OCI-LY7 (cell line): Measurements from ENCODE around the gene ESYT2. TPM values are rescaled to one million over a fixed set of nuclear protein-coding genes. Genes with fewer than 3 reads are reported as not detected.

Experiments used
- BruUV-seq: library from RNA; stranded (reverse); fragments of 400-500 nt; replicated peaks from 2 replicates; lab custom pipeline; 2021; lab: Mats Ljungman, UMichigan
- CTCF ChIA-PET: fragments of 300-600 bp; sonication (Branson Sonifier 250); formaldehyde crosslinking; loops from one replicate; lab custom pipeline; 2022; ENCODE audit warnings: antibody characterized with exemption; ENCODE audit not compliant: unreplicated experiment; lab: Charles Lee
- POLR2A ChIA-PET: fragments of 300-600 bp; sonication (Branson Sonifier 250); formaldehyde crosslinking; loops from one replicate; lab custom pipeline; 2022; ENCODE audit warnings: antibody characterized with exemption; lab: Charles Lee
- DNase-seq: peaks from one replicate; pipeline ENCODE4 v3.0.0-alpha.2; 2015; ENCODE audit warnings: low spot score
- H2AFZ ChIP-seq: fragments of 200-600 bp; sonication (generic), shearing (Covaris generic); 2 replicates; pipeline ENCODE4 v1.6.1; 2014; ENCODE audit warnings: mild to moderate bottlenecking, antibody characterized with exemption, low read length, moderate library complexity
- H3K27ac ChIP-seq: fragments of 200-600 bp; sonication (generic); 2 replicates; pipeline ENCODE4 v1.5.1; 2014; ENCODE audit warnings: mixed run types, low read depth, mild to moderate bottlenecking, moderate library complexity, low read length, inconsistent platforms; ENCODE audit not compliant: poor library complexity, severe bottlenecking
- H3K36me3 ChIP-seq: fragments of 200-600 bp; sonication (generic); 2 replicates; pipeline ENCODE4 v1.6.1; 2014; ENCODE audit warnings: mild to moderate bottlenecking, antibody characterized with exemption, low read length, moderate library complexity, mixed read lengths; ENCODE audit not compliant: insufficient read depth
- H3K4me1 ChIP-seq: fragments of 200-600 bp; sonication (generic); 2 replicates; pipeline ENCODE4 v1.5.1; 2014; ENCODE audit warnings: mild to moderate bottlenecking, low read length; ENCODE audit not compliant: insufficient read depth, poor library complexity, severe bottlenecking
- H3K4me2 ChIP-seq: fragments of 200-600 bp; sonication (generic); 2 replicates; pipeline ENCODE4 v1.6.1; 2014; ENCODE audit warnings: mild to moderate bottlenecking, low read length
- H3K4me3 ChIP-seq: fragments of 200-600 bp; sonication (generic); 2 replicates; pipeline ENCODE4 v1.5.1; 2014; ENCODE audit warnings: mild to moderate bottlenecking, low read depth, low read length; ENCODE audit not compliant: poor library complexity, severe bottlenecking
- H3K79me2 ChIP-seq: fragments of 200-600 bp; sonication (generic); 2 replicates; pipeline ENCODE4 v1.6.1; 2016; ENCODE audit warnings: low read depth, mild to moderate bottlenecking, low read length, moderate library complexity, mixed read lengths; ENCODE audit not compliant: insufficient read depth
- H3K9me2 ChIP-seq: fragments of 200-600 bp; sonication (generic); 2 replicates; pipeline ENCODE4 v1.6.1; 2016; ENCODE audit warnings: mild to moderate bottlenecking, low read length, mixed read lengths; ENCODE audit not compliant: insufficient read depth
- H3K9me3 ChIP-seq: fragments of 200-600 bp; sonication (generic); 2 replicates; pipeline ENCODE4 v1.6.1; 2014; ENCODE audit warnings: mild to moderate bottlenecking, mixed run types, low read length, mixed read lengths
- H4K20me1 ChIP-seq: fragments of 200-600 bp; sonication (generic); 2 replicates; pipeline ENCODE4 v1.6.1; 2014; ENCODE audit warnings: mild to moderate bottlenecking, antibody characterized with exemption, low read length, moderate library complexity, mixed read lengths; ENCODE audit not compliant: insufficient read depth
- EZH2phosphoT487 ChIP-seq: fragments of 200-600 bp; sonication (generic); IDR thresholded peaks from 2 replicates; pipeline ENCODE4 v1.6.1; 2018; ENCODE audit warnings: low read depth, borderline replicate concordance, mild to moderate bottlenecking, mixed run types, antibody characterized with exemption, low read length, moderate library complexity, mixed read lengths
- intact Hi-C: fragments of 100-400 bp; cut with micrococcal nuclease; formaldehyde crosslinking; loops from one replicate; pipeline ENCODE4 v1.10.0; 2022; ENCODE audit not compliant: unreplicated experiment
- total RNA-seq, 2 experiments: library from RNA; depleted of rRNA in 1 of 2; stranded (reverse); fragments of >200 nt in 1 of 2; shearing (Covaris generic) in 1 of 2; gene quantifications; 2 replicates each; pipeline ENCODE4 v1.2.3, GENCODE V29; 2014 to 2022
- TF ChIP-seq, protein P1 (sequence below): fragments of 200-600 bp; sonication (generic); conservative IDR thresholded peaks from 2 replicates; pipeline ENCODE4 v1.5.1; 2014; ENCODE audit warnings: mild to moderate bottlenecking, antibody characterized with exemption, low read length, moderate library complexity, mixed read lengths

Gene ESYT2
- total RNA-seq, 2 experiments from 2014 or later = 24.2 to 33.7 TPM

GRCh38 chr7:158706273-158706704 is 123.0 kb downstream of the ESYT2 start:
- H3K4me2 ChIP-seq = no peak overlapping the region
- H2AFZ ChIP-seq = no peak overlapping the region
- no peak overlapping the region for H3K4me3 ChIP-seq
- TF ChIP-seq, protein P1, sequence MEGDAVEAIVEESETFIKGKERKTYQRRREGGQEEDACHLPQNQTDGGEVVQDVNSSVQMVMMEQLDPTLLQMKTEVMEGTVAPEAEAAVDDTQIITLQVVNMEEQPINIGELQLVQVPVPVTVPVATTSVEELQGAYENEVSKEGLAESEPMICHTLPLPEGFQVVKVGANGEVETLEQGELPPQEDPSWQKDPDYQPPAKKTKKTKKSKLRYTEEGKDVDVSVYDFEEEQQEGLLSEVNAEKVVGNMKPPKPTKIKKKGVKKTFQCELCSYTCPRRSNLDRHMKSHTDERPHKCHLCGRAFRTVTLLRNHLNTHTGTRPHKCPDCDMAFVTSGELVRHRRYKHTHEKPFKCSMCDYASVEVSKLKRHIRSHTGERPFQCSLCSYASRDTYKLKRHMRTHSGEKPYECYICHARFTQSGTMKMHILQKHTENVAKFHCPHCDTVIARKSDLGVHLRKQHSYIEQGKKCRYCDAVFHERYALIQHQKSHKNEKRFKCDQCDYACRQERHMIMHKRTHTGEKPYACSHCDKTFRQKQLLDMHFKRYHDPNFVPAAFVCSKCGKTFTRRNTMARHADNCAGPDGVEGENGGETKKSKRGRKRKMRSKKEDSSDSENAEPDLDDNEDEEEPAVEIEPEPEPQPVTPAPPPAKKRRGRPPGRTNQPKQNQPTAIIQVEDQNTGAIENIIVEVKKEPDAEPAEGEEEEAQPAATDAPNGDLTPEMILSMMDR = no peak
- no peak for TF ChIP-seq EZH2phosphoT487
- ChIA-PET POLR2A (interaction anchor here (0.5 kb wide), 1 partner anchor 50 kb away, joined by 5 read pairs; no protein-coding TSS in a partner anchor), CTCF (interaction anchor here (1.0 kb wide), 1 partner anchor 271 kb away, joined by 4 read pairs; no protein-coding TSS in a partner anchor)
- H3K4me1 ChIP-seq = peaks cover 19% of the 10 kb centered on the region
- peaks cover 10% of the 10 kb centered on the region for H4K20me1 ChIP-seq
- no peak for DNase-seq
- H3K79me2 ChIP-seq = peaks cover 32% of the 10 kb centered on the region
- no peaks in the 10 kb centered on the region for H3K9me2 ChIP-seq
- peaks cover 11% of the 10 kb centered on the region for H3K9me3 ChIP-seq
- no TSS peak for BruUV-seq
- H3K36me3 ChIP-seq = peaks cover 18% of the 10 kb centered on the region
- H3K27ac ChIP-seq = no peak overlapping the region
- intact Hi-C loops = no loop called here

GRCh38 chr7:158705234-158705850 is 124.0 kb downstream of the ESYT2 start:
- Histone ChIP-seq H3K4me1 (peaks cover 19% of the 10 kb centered on the region), H4K20me1 (peaks cover 17% of the 10 kb centered on the region), H3K9me2 (no peaks in the 10 kb centered on the region), H3K36me3 (peaks cover 28% of the 10 kb centered on the region), H3K79me2 (peaks cover 42% of the 10 kb centered on the region), H3K4me2 (peak overlapping the region; percentile 82), H3K4me3 (peak overlapping the region; percentile 77), H3K9me3 (peaks cover 11% of the 10 kb centered on the region), H3K27ac (peak overlapping the region; percentile 31), H2AFZ (peak overlapping the region; percentile 63)
- POLR2A ChIA-PET = interaction anchor here (0.6 to 1.6 kb wide), 9 partner anchors 11 to 274 kb away, joined by 3 to 6 read pairs (median 3); no protein-coding TSS in a partner anchor
- CTCF ChIA-PET = no interaction called here
- TSS peak; percentile 69 for BruUV-seq
- DNase-seq = no peak
- intact Hi-C loops = no loop called here
- TF ChIP-seq EZH2phosphoT487 = no peak
- TF ChIP-seq, protein P1 = no peak
